HepG2 (cell line): ENCODE measurements around the gene FRMD4B. TPM values are rescaled to one million over a fixed set of nuclear protein-coding genes. Genes with fewer than 3 reads are reported as not detected.

Experiments
- CTCF ChIP-seq: sonication (generic); formaldehyde crosslinking; IDR thresholded peaks from 2 replicates; pipeline ENCODE4 v1.5.0; 2020; ENCODE audit warnings: mild to moderate bottlenecking, missing genetic modification reagents, moderate library complexity
- TCF7L2 ChIP-seq: IDR thresholded peaks from 2 replicates; pipeline ENCODE4 v1.6.1; 2011; ENCODE audit warnings: mild to moderate bottlenecking, low read depth, low read length, moderate library complexity
- ZFX ChIP-seq: sonication (generic); formaldehyde crosslinking; IDR thresholded peaks from 2 replicates; pipeline ENCODE4 v1.4.0; 2020; ENCODE audit warnings: mild to moderate bottlenecking, low read depth, missing genetic modification reagents, moderate library complexity
- ZNF543 ChIP-seq: sonication (generic); formaldehyde crosslinking; IDR thresholded peaks from 2 replicates; pipeline ENCODE4 v1.4.0; 2020; ENCODE audit warnings: mild to moderate bottlenecking, missing genetic modification reagents
- ZNF792 ChIP-seq: IDR thresholded peaks from 2 replicates; pipeline ENCODE4 v1.6.1; 2016
- polyA plus RNA-seq, 8 experiments: library from polyadenylated mRNA; depleted of rRNA in 3 of 8; stranded (reverse) in 7 of 8; unstranded in 1 of 8; fragments of >200 nt; fragmentation: Illumina TruSeq in 4 of 8; extraction: Trizol in 4 of 8; gene quantifications; 2 replicates each; pipeline versions ENCODE4 v1.2.1 to v1.2.3, GENCODE V29; 2011 to 2016; ENCODE audit warnings: low read depth in 4 of 8, missing spikeins in 1 of 8, mixed read lengths in 1 of 8; ENCODE audit not compliant: insufficient read depth in 1 of 8
- total RNA-seq, 5 experiments: library from RNA; depleted of rRNA; stranded (reverse); fragments of >200 nt; fragmentation: Illumina TruSeq; extraction: Trizol; gene quantifications; 2 replicates each; pipeline ENCODE4 v1.2.3, GENCODE V29; 2016; ENCODE audit warnings: low read depth in 1 of 5
- TF ChIP-seq, protein P1 (sequence below): IDR thresholded peaks from 2 replicates; pipeline ENCODE4 v1.6.1; 2016; ENCODE audit warnings: missing compliant biosample characterization, missing genetic modification reagents, borderline replicate concordance
- TF ChIP-seq, protein P2 (sequence below): sonication (generic); formaldehyde crosslinking; IDR thresholded peaks from 2 replicates; pipeline ENCODE4 v1.5.0; 2020; ENCODE audit warnings: mild to moderate bottlenecking, missing genetic modification reagents, borderline replicate concordance
- TF ChIP-seq, protein P3 (sequence below): sonication (generic); formaldehyde crosslinking; IDR thresholded peaks from 2 replicates; pipeline ENCODE4 v1.8.0; 2022; ENCODE audit warnings: low read depth, missing genetic modification reagents

The FRMD4B gene
- total and polyA plus RNA-seq, 2 of the 13 experiments (the other 11 are each of a cell fraction or from before 2014, with no cell fraction given) = 3.0 to 3.3 TPM

DNA sequence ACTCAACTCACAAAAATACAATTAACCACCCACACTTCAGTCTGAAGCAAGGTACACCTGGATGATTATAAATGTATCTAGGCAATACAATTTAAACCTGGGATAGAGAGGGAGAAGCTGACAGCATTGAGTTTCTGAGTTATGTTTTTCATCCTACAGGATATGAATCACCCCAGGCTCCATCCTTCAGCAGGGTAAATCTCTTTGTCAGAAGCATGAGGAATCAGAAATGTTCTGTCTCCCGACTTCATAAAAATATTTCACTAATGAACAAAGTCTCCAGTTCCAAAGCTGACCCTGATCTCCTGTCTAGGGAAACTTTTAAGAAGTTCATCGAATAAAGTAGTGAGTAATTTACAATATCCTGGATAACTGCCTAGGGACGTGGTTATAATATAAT, 25.5 kb upstream of the FRMD4B start (continued):
- TF ChIP-seq ZNF543 (CRISPR knock-in tag) = no peak
- no peak for TF ChIP-seq ZNF792 (CRISPR knock-in tag)
- TF ChIP-seq, protein P1, sequence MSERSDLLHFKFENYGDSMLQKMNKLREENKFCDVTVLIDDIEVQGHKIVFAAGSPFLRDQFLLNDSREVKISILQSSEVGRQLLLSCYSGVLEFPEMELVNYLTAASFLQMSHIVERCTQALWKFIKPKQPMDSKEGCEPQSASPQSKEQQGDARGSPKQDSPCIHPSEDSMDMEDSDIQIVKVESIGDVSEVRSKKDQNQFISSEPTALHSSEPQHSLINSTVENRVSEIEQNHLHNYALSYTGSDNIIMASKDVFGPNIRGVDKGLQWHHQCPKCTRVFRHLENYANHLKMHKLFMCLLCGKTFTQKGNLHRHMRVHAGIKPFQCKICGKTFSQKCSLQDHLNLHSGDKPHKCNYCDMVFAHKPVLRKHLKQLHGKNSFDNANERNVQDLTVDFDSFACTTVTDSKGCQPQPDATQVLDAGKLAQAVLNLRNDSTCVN = no peak
- TF ChIP-seq ZFX (CRISPR knock-in tag) = no peak
- TF ChIP-seq CTCF (CRISPR knock-in tag) = no peak
- TF ChIP-seq, protein P2, sequence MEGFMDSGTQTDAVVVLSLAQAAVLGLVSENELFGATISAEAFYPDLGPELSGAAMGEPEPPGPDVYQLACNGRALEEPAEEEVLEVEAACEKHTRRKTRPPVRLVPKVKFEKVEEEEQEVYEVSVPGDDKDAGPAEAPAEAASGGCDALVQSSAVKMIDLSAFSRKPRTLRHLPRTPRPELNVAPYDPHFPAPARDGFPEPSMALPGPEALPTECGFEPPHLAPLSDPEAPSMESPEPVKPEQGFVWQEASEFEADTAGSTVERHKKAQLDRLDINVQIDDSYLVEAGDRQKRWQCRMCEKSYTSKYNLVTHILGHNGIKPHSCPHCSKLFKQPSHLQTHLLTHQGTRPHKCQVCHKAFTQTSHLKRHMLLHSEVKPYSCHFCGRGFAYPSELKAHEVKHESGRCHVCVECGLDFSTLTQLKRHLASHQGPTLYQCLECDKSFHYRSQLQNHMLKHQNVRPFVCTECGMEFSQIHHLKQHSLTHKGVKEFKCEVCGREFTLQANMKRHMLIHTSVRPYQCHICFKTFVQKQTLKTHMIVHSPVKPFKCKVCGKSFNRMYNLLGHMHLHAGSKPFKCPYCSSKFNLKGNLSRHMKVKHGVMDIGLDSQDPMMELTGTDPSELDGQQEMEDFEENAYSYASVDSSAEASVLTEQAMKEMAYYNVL (CRISPR knock-in tag) = no peak
- TF ChIP-seq, protein P3, sequence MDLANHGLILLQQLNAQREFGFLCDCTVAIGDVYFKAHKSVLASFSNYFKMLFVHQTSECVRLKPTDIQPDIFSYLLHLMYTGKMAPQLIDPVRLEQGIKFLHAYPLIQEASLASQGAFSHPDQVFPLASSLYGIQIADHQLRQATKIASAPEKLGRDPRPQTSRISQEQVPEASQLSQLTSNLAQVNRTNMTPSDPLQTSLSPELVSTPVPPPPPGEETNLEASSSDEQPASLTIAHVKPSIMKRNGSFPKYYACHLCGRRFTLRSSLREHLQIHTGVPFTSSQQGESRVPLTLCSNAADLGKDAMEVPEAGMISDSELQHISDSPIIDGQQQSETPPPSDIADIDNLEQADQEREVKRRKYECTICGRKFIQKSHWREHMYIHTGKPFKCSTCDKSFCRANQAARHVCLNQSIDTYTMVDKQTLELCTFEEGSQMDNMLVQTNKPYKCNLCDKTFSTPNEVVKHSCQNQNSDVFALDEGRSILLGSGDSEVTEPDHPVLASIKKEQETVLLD = no peak
- TF ChIP-seq TCF7L2 = no peak
